ENCODE results near the gene RELN.

- TF ChIP-seq GLIS3 (CRISPR knock-in tag; IDR thresholded peaks at IDR 0.05): no peak
- TF ChIP-seq ARNTL (CRISPR knock-in tag; IDR thresholded peaks at IDR 0.05; ENCODE audit: borderline replicate concordance, low read depth): no peak
- no peak for TF ChIP-seq ZNF70 (CRISPR knock-in tag; IDR thresholded peaks at IDR 0.05)
- TF ChIP-seq CSRNP3 (CRISPR knock-in tag; IDR thresholded peaks at IDR 0.05): no peak
- no peak for TF ChIP-seq BACH2 (CRISPR knock-in tag; IDR thresholded peaks at IDR 0.05; ENCODE audit: borderline replicate concordance)
- TF ChIP-seq PATZ1 (CRISPR knock-in tag; IDR thresholded peaks at IDR 0.05; ENCODE audit: borderline replicate concordance): no peak
- TF ChIP-seq ESRRG (CRISPR knock-in tag; IDR thresholded peaks at IDR 0.05): no peak
- no peak for TF ChIP-seq ZNF8 (CRISPR knock-in tag; IDR thresholded peaks at IDR 0.05)
- TF ChIP-seq OSR1 (CRISPR knock-in tag; IDR thresholded peaks at IDR 0.05): no peak
- TF ChIP-seq ISL1 (CRISPR knock-in tag; IDR thresholded peaks at IDR 0.05): no peak
- no peak for TF ChIP-seq RARB (CRISPR knock-in tag; IDR thresholded peaks at IDR 0.05)
- TF ChIP-seq ZNF565 (CRISPR knock-in tag; conservative IDR thresholded peaks at IDR 0.05; ENCODE audit: low read depth): no peak
- no peak for TF ChIP-seq TOX (CRISPR knock-in tag; IDR thresholded peaks at IDR 0.05; ENCODE audit: borderline replicate concordance)
These were observed 332.0 kb downstream of the RELN start for GRCh38 chr7:103657474-103657894.

Measured in SK-N-SH treated with all-trans-retinoic acid at 6 μM for 48 hours (cell line).